PFSK-1 (cell line): Measurements from ENCODE around the gene ASTE1.

ENCODE experiments used
- POLR2AphosphoS5 ChIP-seq: IDR thresholded peaks from 2 replicates; pipeline ENCODE4 v1.6.1; 2012; ENCODE audit warnings: low read depth, mild to moderate bottlenecking, control low read depth, low read length, moderate library complexity
- SIN3A ChIP-seq: IDR thresholded peaks from 2 replicates; pipeline ENCODE4 v1.6.1; 2012; ENCODE audit warnings: mild to moderate bottlenecking, low read length, moderate library complexity, borderline replicate concordance; ENCODE audit not compliant: insufficient read depth

- no peak for TF ChIP-seq POLR2AphosphoS5
- no peak for TF ChIP-seq SIN3A
Observed at GRCh38 chr3:130979117-130979516, 47.5 kb downstream of the ASTE1 start.
